SU-DHL-6 (cell line): ENCODE measurements around the gene RPS17.

Experiments
- CTCF ChIP-seq: fragments of 200-600 bp; sonication (generic); IDR thresholded peaks from one replicate; pipeline ENCODE4 v1.5.1; 2017; ENCODE audit warnings: antibody characterized with exemption, mild to moderate bottlenecking, low read length, moderate library complexity; ENCODE audit not compliant: insufficient read depth, poor library complexity, severe bottlenecking
- EZH2phosphoT487 ChIP-seq: fragments of 200-600 bp; sonication (generic), shearing (Covaris generic); conservative IDR thresholded peaks from 2 replicates; pipeline ENCODE4 v1.6.1; 2018; ENCODE audit warnings: mild to moderate bottlenecking, antibody characterized with exemption, low read length, moderate library complexity, mixed read lengths

- no peak for TF ChIP-seq CTCF
- TF ChIP-seq EZH2phosphoT487 = no peak
These were observed 31.5 kb upstream of the RPS17 start for GRCh38 chr15:82571722-82572222.
